ENCODE data around the gene MRPL54.

DNA sequence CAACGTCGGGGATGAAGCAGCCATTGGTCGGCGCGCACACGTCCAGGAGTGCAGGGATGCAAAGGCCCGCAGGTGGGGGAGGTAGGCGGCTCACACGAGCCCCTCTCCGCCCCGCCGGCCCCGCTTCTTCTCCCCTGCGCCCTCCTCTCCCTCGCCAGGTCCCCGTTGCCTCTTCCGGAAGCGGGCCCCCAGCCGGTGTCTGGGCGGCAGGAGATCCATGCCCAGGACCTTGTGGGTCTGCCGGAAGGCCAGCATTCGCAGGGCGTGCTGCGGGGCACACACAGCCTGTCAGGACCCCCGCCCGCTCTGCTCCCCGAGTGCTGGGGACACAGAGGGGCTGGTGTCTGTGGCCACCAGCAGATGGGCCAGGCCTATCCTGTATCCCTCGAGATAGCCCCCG is 43.4 kb downstream of the MRPL54 start:
- TF ChIP-seq, protein P1, sequence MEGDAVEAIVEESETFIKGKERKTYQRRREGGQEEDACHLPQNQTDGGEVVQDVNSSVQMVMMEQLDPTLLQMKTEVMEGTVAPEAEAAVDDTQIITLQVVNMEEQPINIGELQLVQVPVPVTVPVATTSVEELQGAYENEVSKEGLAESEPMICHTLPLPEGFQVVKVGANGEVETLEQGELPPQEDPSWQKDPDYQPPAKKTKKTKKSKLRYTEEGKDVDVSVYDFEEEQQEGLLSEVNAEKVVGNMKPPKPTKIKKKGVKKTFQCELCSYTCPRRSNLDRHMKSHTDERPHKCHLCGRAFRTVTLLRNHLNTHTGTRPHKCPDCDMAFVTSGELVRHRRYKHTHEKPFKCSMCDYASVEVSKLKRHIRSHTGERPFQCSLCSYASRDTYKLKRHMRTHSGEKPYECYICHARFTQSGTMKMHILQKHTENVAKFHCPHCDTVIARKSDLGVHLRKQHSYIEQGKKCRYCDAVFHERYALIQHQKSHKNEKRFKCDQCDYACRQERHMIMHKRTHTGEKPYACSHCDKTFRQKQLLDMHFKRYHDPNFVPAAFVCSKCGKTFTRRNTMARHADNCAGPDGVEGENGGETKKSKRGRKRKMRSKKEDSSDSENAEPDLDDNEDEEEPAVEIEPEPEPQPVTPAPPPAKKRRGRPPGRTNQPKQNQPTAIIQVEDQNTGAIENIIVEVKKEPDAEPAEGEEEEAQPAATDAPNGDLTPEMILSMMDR (IDR thresholded peaks at IDR 0.05) = no peak
- no peak for TF ChIP-seq POLR2A (IDR thresholded peaks at IDR 0.05)

All from heart left ventricle (tissue), 13 donors.